Colonic mucosa (tissue), 4 donors: ENCODE results near the gene HAO2. TPM values are rescaled to one million over a fixed set of nuclear protein-coding genes. Genes with fewer than 3 reads are reported as not detected.

Source experiments
- DNase-seq: peaks from one replicate; pipeline ENCODE4 v3.0.0-alpha.2; 2020
- H3K27ac ChIP-seq: fragments of 200-600 bp; one replicate; pipeline ENCODE4 v1.8.0; 2021
- H3K27me3 ChIP-seq: fragments of 200-600 bp; one replicate; pipeline ENCODE4 v1.8.0; 2021
- H3K36me3 ChIP-seq: fragments of 200-600 bp; one replicate; pipeline ENCODE4 v1.8.0; 2021
- H3K4me1 ChIP-seq: fragments of 200-600 bp; one replicate; pipeline ENCODE4 v1.8.0; 2021; ENCODE audit warnings: mild to moderate bottlenecking
- H3K4me3 ChIP-seq: fragments of 200-600 bp; one replicate; pipeline ENCODE4 v1.8.0; 2021
- H3K9ac ChIP-seq, 2 donors: one replicate each; pipeline ENCODE4 v1.7.0; 2013; ENCODE audit warnings: control low read depth in 2 of 2, low read depth in 2 of 2, low read length in 2 of 2
- H3K9me3 ChIP-seq: fragments of 200-600 bp; one replicate; pipeline ENCODE4 v1.8.0; 2021
- CTCF ChIP-seq: fragments of 200-600 bp; IDR thresholded peaks from one replicate; pipeline ENCODE4 v1.8.0; 2022; ENCODE audit warnings: antibody characterized with exemption, mild to moderate bottlenecking
- intact Hi-C: fragments of 100-400 bp; cut with DNase I; formaldehyde crosslinking; loops from one replicate; pipeline ENCODE4 v1.14.1; 2022
- total RNA-seq, 2 donors: library from RNA; stranded (reverse); fragmentation: NEBNext Ultra II Directional in 1 of 2; extraction: Animal tissue kit (Norgen Biotek cat#: 25700) in 1 of 2; gene quantifications; one replicate each; pipeline ENCODE4 v1.2.1, GENCODE V29; 2021
- donor health status: healthy.
- donor health status: DM: no; HTN: no; CAD: no.
- donor health status: DM: no; HTN: no; CAD: no.

HAO2 gene
- total RNA-seq, 2 donors from 2014 or later = not detected

GRCh38 chr1:119338004-119338403, 30.6 kb upstream of the HAO2 start:
- Histone ChIP-seq H3K27ac (no peak overlapping the region), H3K4me1 (no peaks in the 10 kb centered on the region), H3K9me3 (no peaks in the 10 kb centered on the region), H3K27me3 (no peaks in the 10 kb centered on the region), H3K9ac (no peak overlapping the region), H3K36me3 (no peaks in the 10 kb centered on the region), H3K4me3 (no peak overlapping the region)
- DNase-seq = no peak
- TF ChIP-seq CTCF = no peak
- intact Hi-C loops = no loop called here

GRCh38 chr1:119338757-119339156, 29.8 kb upstream of the HAO2 start:
- H3K36me3 ChIP-seq = no peaks in the 10 kb centered on the region
- H3K27me3 ChIP-seq = no peaks in the 10 kb centered on the region
- no peak overlapping the region for H3K27ac ChIP-seq
- intact Hi-C loops = no loop called here
- TF ChIP-seq CTCF = no peak
- no peaks in the 10 kb centered on the region for H3K4me1 ChIP-seq
- H3K9me3 ChIP-seq = no peaks in the 10 kb centered on the region
- H3K9ac ChIP-seq = no peak overlapping the region
- no peak overlapping the region for H3K4me3 ChIP-seq
- no peak for DNase-seq

- no peak for DNase-seq
- H3K27ac ChIP-seq = no peak overlapping the region
- no peak overlapping the region for H3K9ac ChIP-seq
- H3K27me3 ChIP-seq = no peaks in the 10 kb centered on the region
- H3K4me3 ChIP-seq = no peak overlapping the region
- H3K36me3 ChIP-seq = no peaks in the 10 kb centered on the region
- no peaks in the 10 kb centered on the region for H3K9me3 ChIP-seq
- intact Hi-C loops = no loop called here
- H3K4me1 ChIP-seq = no peaks in the 10 kb centered on the region
- TF ChIP-seq CTCF = no peak
Measured at GRCh38 chr1:119340861-119341261, 27.7 kb upstream of the HAO2 start.

GRCh38 chr1:119341372-119341947, 27.1 kb upstream of the HAO2 start:
- TF ChIP-seq CTCF = no peak
- Histone ChIP-seq H3K9ac (no peak overlapping the region), H3K9me3 (no peaks in the 10 kb centered on the region), H3K4me3 (no peak overlapping the region), H3K36me3 (no peaks in the 10 kb centered on the region), H3K4me1 (no peaks in the 10 kb centered on the region), H3K27ac (no peak overlapping the region), H3K27me3 (no peaks in the 10 kb centered on the region)
- intact Hi-C loops = no loop called here
- DNase-seq = no peak

GRCh38 chr1:119345398-119345797, 23.2 kb upstream of the HAO2 start:
- Histone ChIP-seq H3K9me3 (no peaks in the 10 kb centered on the region), H3K36me3 (no peaks in the 10 kb centered on the region), H3K4me3 (no peak overlapping the region), H3K27me3 (no peaks in the 10 kb centered on the region), H3K27ac (no peak overlapping the region), H3K4me1 (no peaks in the 10 kb centered on the region), H3K9ac (no peak overlapping the region)
- intact Hi-C loops = no loop called here
- DNase-seq = no peak
- no peak for TF ChIP-seq CTCF

- no peak overlapping the region for H3K27ac ChIP-seq
- H3K36me3 ChIP-seq = no peaks in the 10 kb centered on the region
- H3K9me3 ChIP-seq = no peaks in the 10 kb centered on the region
- intact Hi-C loops = no loop called here
- no peaks in the 10 kb centered on the region for H3K4me1 ChIP-seq
- H3K9ac ChIP-seq = no peak overlapping the region
- no peak for DNase-seq
- no peak overlapping the region for H3K4me3 ChIP-seq
- no peak for TF ChIP-seq CTCF
- no peaks in the 10 kb centered on the region for H3K27me3 ChIP-seq
Measured at GRCh38 chr1:119347858-119348257, 20.7 kb upstream of the HAO2 start.
